ENCODE data around the gene AGMO. TPM values are rescaled to one million over a fixed set of nuclear protein-coding genes. Genes with fewer than 3 reads are reported as not detected.

The AGMO gene
- polyA plus RNA-seq, 3 donors = not detected

GRCh38 chr7:15335390-15335789 is 226.4 kb downstream of the AGMO start:
- H3K9me3 ChIP-seq (replicated peaks in 1 of 2; ENCODE audit: control insufficient read depth in 1 of 2, insufficient read depth in 1 of 2, low read length in 2 of 2) = peaks cover 2 to 5% of the 10 kb centered on the region in 2 donors
- DNase-seq = no peak
- no peaks in the 10 kb centered on the region for H3K27me3 ChIP-seq (ENCODE audit: control insufficient read depth in 2 of 2, insufficient read depth in 2 of 2, low read length in 2 of 2)
- no peaks in the 10 kb centered on the region for H4K20me1 ChIP-seq (ENCODE audit: insufficient read depth, low read length)
- H2AFZ ChIP-seq (ENCODE audit: insufficient read depth, low read depth, low read length, poor library complexity, severe bottlenecking) = no peak overlapping the region
- H3K9ac ChIP-seq (ENCODE audit: insufficient read depth, low read length, poor library complexity, severe bottlenecking) = no peak overlapping the region
- H3K4me3 Mint-ChIP-seq = no peak overlapping the region
- no peak for TF ChIP-seq CTCF (IDR thresholded peaks at IDR 0.05)
- H3K4me1 ChIP-seq (ENCODE audit: control insufficient read depth in 1 of 2, insufficient read depth in 2 of 2, low read length in 2 of 2) = no peaks in the 10 kb centered on the region
- H3K36me3 ChIP-seq (replicated peaks in 1 of 2; ENCODE audit: control insufficient read depth in 1 of 2, insufficient read depth in 2 of 2, low read length in 2 of 2) = no peaks in the 10 kb centered on the region
- no peaks in the 10 kb centered on the region for H3K4me1 Mint-ChIP-seq
- H3K27me3 Mint-ChIP-seq (ENCODE audit: low read depth in 3 of 3) = peaks cover 0 to 2% (median 0%) of the 10 kb centered on the region in 3 donors
- peaks cover 0 to 5% (median 1%) of the 10 kb centered on the region in 7 donors for H3K9me3 Mint-ChIP-seq
- H3K79me2 ChIP-seq (ENCODE audit: insufficient read depth, low read length) = no peaks in the 10 kb centered on the region
- WGBS (ENCODE audit: insufficient coverage) = 93% methylated on average over 4 of the region's 6 CpGs
- no peak overlapping the region for H3K27ac Mint-ChIP-seq
- no peak overlapping the region for H3K4me2 ChIP-seq (replicated peaks; ENCODE audit: extremely low read depth, low read length, poor library complexity, severe bottlenecking)
- H3K27ac ChIP-seq (ENCODE audit: low read depth in 1 of 2, low read length in 2 of 2) = no peak overlapping the region
- H3K36me3 Mint-ChIP-seq = no peaks in the 10 kb centered on the region
- H3K4me3 ChIP-seq (replicated peaks in 1 of 3; ENCODE audit: low read depth in 2 of 3, low read length in 3 of 3) = no peak overlapping the region
- intact Hi-C loops (cut with micrococcal nuclease) = no loop called here

GRCh38 chr7:15334536-15335263 is 227.1 kb downstream of the AGMO start:
- H3K4me2 ChIP-seq (replicated peaks; ENCODE audit: extremely low read depth, low read length, poor library complexity, severe bottlenecking) = no peak overlapping the region
- H3K4me1 ChIP-seq (ENCODE audit: control insufficient read depth in 1 of 2, insufficient read depth in 2 of 2, low read length in 2 of 2) = no peaks in the 10 kb centered on the region
- Mint-ChIP-seq H3K4me1 (no peaks in the 10 kb centered on the region), H3K9me3 (peaks cover 0 to 4% (median 0%) of the 10 kb centered on the region in 7 donors), H3K27ac (no peak overlapping the region), H3K27me3 (ENCODE audit: low read depth in 3 of 3) (no peaks in the 10 kb centered on the region), H3K4me3 (no peak overlapping the region), H3K36me3 (no peaks in the 10 kb centered on the region)
- no peak for TF ChIP-seq CTCF (IDR thresholded peaks at IDR 0.05)
- intact Hi-C loops (cut with micrococcal nuclease) = no loop called here
- no peaks in the 10 kb centered on the region for H4K20me1 ChIP-seq (ENCODE audit: insufficient read depth, low read length)
- no peak overlapping the region for H3K9ac ChIP-seq (ENCODE audit: insufficient read depth, low read length, poor library complexity, severe bottlenecking)
- H3K36me3 ChIP-seq (replicated peaks in 1 of 2; ENCODE audit: control insufficient read depth in 1 of 2, insufficient read depth in 2 of 2, low read length in 2 of 2) = no peaks in the 10 kb centered on the region
- no peak for DNase-seq
- WGBS (ENCODE audit: insufficient coverage) = 100% methylated on average over 2 of the region's 6 CpGs
- H3K27me3 ChIP-seq (ENCODE audit: control insufficient read depth in 2 of 2, insufficient read depth in 2 of 2, low read length in 2 of 2) = no peaks in the 10 kb centered on the region
- H3K4me3 ChIP-seq (replicated peaks in 1 of 3; ENCODE audit: low read depth in 2 of 3, low read length in 3 of 3) = no peak overlapping the region
- H3K79me2 ChIP-seq (ENCODE audit: insufficient read depth, low read length) = no peaks in the 10 kb centered on the region
- no peaks in the 10 kb centered on the region for H3K9me3 ChIP-seq (replicated peaks in 1 of 2; ENCODE audit: control insufficient read depth in 1 of 2, insufficient read depth in 1 of 2, low read length in 2 of 2)
- H3K27ac ChIP-seq (ENCODE audit: low read depth in 1 of 2, low read length in 2 of 2) = no peak overlapping the region
- no peak overlapping the region for H2AFZ ChIP-seq (ENCODE audit: insufficient read depth, low read depth, low read length, poor library complexity, severe bottlenecking)
